ENCODE data around the gene LILRA6. TPM values are rescaled to one million over a fixed set of nuclear protein-coding genes. Genes with fewer than 3 reads are reported as not detected.

Gene LILRA6
- total and polyA plus RNA-seq, 2 of the 8 experiments (the other 6 are each of a cell fraction or from before 2014, with no cell fraction given), result not detected

DNA sequence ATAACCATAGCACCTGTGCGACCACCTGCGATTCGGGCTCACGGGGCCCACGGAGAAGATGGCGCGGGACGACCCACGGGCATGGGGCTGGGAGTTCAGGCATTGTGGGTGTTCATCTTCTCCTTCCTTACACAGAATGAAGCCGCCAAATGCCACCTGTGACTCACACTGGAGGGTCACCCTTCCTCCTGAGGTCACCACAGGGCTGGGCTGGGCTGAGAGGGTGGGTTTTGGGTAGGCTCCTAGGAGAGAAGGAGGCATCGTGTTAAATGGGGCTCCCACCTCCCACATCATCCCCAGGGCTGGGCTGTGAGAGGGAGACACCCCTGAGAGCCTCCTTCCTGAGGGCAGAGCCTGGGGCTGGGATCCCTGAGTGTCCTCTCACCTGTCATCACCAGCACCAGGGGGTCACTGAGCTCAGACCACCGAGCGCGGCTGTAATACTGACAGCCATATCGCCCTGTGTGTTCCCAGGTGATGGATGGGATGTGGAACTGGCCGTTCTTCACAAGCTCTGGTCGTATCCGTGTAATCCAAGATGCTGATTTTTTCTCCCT is 36.9 kb upstream of the LILRA6 start:
- no peak overlapping the region for H2BK12ac ChIP-seq (ENCODE audit: low read depth, low read length)
- H4K8ac ChIP-seq (ENCODE audit: extremely low read depth, insufficient read depth, low read length), result no peak overlapping the region
- H2AFZ ChIP-seq (ENCODE audit: low read length), result no peak overlapping the region
- H4K91ac ChIP-seq (replicated peaks; ENCODE audit: insufficient read length, low read length), result no peak overlapping the region
- H2BK15ac ChIP-seq (ENCODE audit: low read length), result no peak overlapping the region
- no peak overlapping the region for H4K5ac ChIP-seq (ENCODE audit: insufficient read length, low read depth, low read length)
- ChIA-PET POLR2A (ENCODE audit: partially characterized antibody) (interaction anchor here (1.1 kb wide), 1 partner anchor 77 kb away, joined by 3 read pairs; no protein-coding TSS in a partner anchor), CTCF (ENCODE audit: partially characterized antibody) (interaction anchor here (1.6 to 5.9 kb wide), 2 partner anchors 13 to 38 kb away, joined by 3 to 31 read pairs; no protein-coding TSS in a partner anchor)
- no peak overlapping the region for H3K23ac ChIP-seq (ENCODE audit: insufficient read length)
- H3K23me2 ChIP-seq (ENCODE audit: low read depth, low read length), result no peaks in the 10 kb centered on the region
- no peak overlapping the region for H3K4me3 ChIP-seq (ENCODE audit: extremely low read depth in 1 of 4, insufficient read depth in 2 of 4, low read depth in 3 of 4, low read length in 4 of 4)
- DNase-seq (ENCODE audit: low read depth in 1 of 2, low spot score in 2 of 2) (no peak), FAIRE-seq (no peak)
- H3K79me1 ChIP-seq (ENCODE audit: low read depth, low read length), result no peaks in the 10 kb centered on the region
- no peak overlapping the region for H3K18ac ChIP-seq (ENCODE audit: extremely low read depth, low read length)
- no peak overlapping the region for H2BK20ac ChIP-seq (ENCODE audit: low read length)
- H3K27ac ChIP-seq (ENCODE audit: low read depth, low read length), result no peak overlapping the region
- H3K79me2 ChIP-seq (ENCODE audit: control insufficient read depth in 1 of 2, insufficient read depth in 2 of 2, low read length in 2 of 2), result no peaks in the 10 kb centered on the region
- 86% methylated on average over 17 of the region's 18 CpGs; no CpG with 5 or more reads in 1 of the 2 experiments for WGBS, 2 experiments (ENCODE audit: extremely low coverage in 1 of 2, insufficient coverage in 1 of 2, insufficient read length in 1 of 2, insufficient replicate concordance in 2 of 2, low coverage in 1 of 2, low lambda C conversion rate in 2 of 2, missing lambda C conversion rate in 1 of 2)
- H4K20me1 ChIP-seq (replicated peaks in 1 of 2; ENCODE audit: control insufficient read depth in 1 of 2, insufficient read depth in 2 of 2, low read length in 2 of 2), result no peaks in the 10 kb centered on the region
- H3K4ac ChIP-seq (replicated peaks; ENCODE audit: insufficient read length, low read depth, low read length), result no peak overlapping the region
- no peak overlapping the region for H3K56ac ChIP-seq (replicated peaks; ENCODE audit: insufficient read length, low read depth, low read length)
- H3K4me2 ChIP-seq (ENCODE audit: insufficient read depth in 1 of 2, low read depth in 2 of 2, low read length in 2 of 2), result no peak overlapping the region
- H3K14ac ChIP-seq (ENCODE audit: insufficient read length), result no peak overlapping the region
- H2AK5ac ChIP-seq (ENCODE audit: low read depth, low read length), result no peak overlapping the region
- no peaks in the 10 kb centered on the region for H3K4me1 ChIP-seq (replicated peaks in 1 of 4; ENCODE audit: control insufficient read depth in 3 of 4, insufficient read depth in 4 of 4, low read length in 3 of 4)
- TF ChIP-seq TBP (IDR thresholded peaks at IDR 0.05; ENCODE audit: low read depth, low read length) (no peak), PHF8 (conservative IDR thresholded peaks at IDR 0.05; ENCODE audit: low read depth, low read length) (no peak), SIX5 (IDR thresholded peaks at IDR 0.05; ENCODE audit: low read depth, low read length) (no peak), GTF2F1 (IDR thresholded peaks at IDR 0.05; ENCODE audit: borderline replicate concordance, low read depth, low read length) (no peak), CHD1 (IDR thresholded peaks at IDR 0.05; ENCODE audit: low read depth, low read length) (no peak), YY1 (IDR thresholded peaks at IDR 0.05; ENCODE audit: low read depth, low read length) (no peak), SRF (IDR thresholded peaks at IDR 0.05; ENCODE audit: low read depth, low read length) (no peak), TAF1 (IDR thresholded peaks at IDR 0.05; ENCODE audit: low read depth, low read length) (no peak), JUN (IDR thresholded peaks at IDR 0.05; ENCODE audit: low read depth, low read length) (no peak), SP4 (IDR thresholded peaks at IDR 0.05; ENCODE audit: low read length) (no peak)
- TF ChIP-seq, protein P1, sequence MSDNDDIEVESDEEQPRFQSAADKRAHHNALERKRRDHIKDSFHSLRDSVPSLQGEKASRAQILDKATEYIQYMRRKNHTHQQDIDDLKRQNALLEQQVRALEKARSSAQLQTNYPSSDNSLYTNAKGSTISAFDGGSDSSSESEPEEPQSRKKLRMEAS (IDR thresholded peaks at IDR 0.05), result no peak
- TF ChIP-seq, protein P2, sequence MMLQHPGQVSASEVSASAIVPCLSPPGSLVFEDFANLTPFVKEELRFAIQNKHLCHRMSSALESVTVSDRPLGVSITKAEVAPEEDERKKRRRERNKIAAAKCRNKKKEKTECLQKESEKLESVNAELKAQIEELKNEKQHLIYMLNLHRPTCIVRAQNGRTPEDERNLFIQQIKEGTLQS (IDR thresholded peaks at IDR 0.05; ENCODE audit: insufficient read depth, low read depth, low read length), result no peak
- H2BK120ac ChIP-seq (replicated peaks; ENCODE audit: low read depth, low read length), result no peak overlapping the region
- no peaks in the 10 kb centered on the region for H3K9me3 ChIP-seq (ENCODE audit: insufficient read depth in 2 of 2, low read depth in 1 of 2, low read length in 1 of 2)
- H2BK5ac ChIP-seq (ENCODE audit: low read depth, low read length), result no peak overlapping the region
- H3K36me3 ChIP-seq (ENCODE audit: control insufficient read depth in 2 of 4, insufficient read depth in 4 of 4, low read length in 3 of 4), result no peaks in the 10 kb centered on the region
- H3K9ac ChIP-seq (replicated peaks in 1 of 4; ENCODE audit: extremely low read depth in 1 of 4, low read depth in 3 of 4, low read length in 3 of 4), result no peak overlapping the region
- H3K27me3 ChIP-seq (replicated peaks in 1 of 4; ENCODE audit: control insufficient read depth in 3 of 4, extremely low read depth in 1 of 4, insufficient read depth in 3 of 4, low read length in 3 of 4), result no peaks in the 10 kb centered on the region; a peak in 1 of 7 replicates
